Measurements from ENCODE around the gene TMEM229B. TPM values are rescaled to one million over a fixed set of nuclear protein-coding genes. Genes with fewer than 3 reads are reported as not detected.

TMEM229B gene
- total RNA-seq, 1 donor from 2014 or later: 1.3 TPM

GRCh38 chr14:67464879-67465278 is 23.6 kb downstream of the TMEM229B start:
- Histone ChIP-seq H3K4me3 (ENCODE audit: insufficient read depth, low read depth, low read length) (no peak overlapping the region), H3K79me2 (ENCODE audit: insufficient read depth, low read length) (no peaks in the 10 kb centered on the region), H3K4me2 (ENCODE audit: low read length) (no peak overlapping the region), H3K9ac (ENCODE audit: low read length) (no peak overlapping the region), H3K27ac (ENCODE audit: low read depth, low read length) (no peak overlapping the region), H3K36me3 (ENCODE audit: insufficient read depth, low read length) (no peaks in the 10 kb centered on the region), H3K4me1 (ENCODE audit: insufficient read depth, low read length) (no peaks in the 10 kb centered on the region), H4K20me1 (ENCODE audit: insufficient read depth, low read length) (no peaks in the 10 kb centered on the region), H3K9me3 (ENCODE audit: insufficient read depth, low read depth, low read length) (no peaks in the 10 kb centered on the region), H3K27me3 (ENCODE audit: insufficient read depth, low read length) (peaks cover 10% of the 10 kb centered on the region), H2AFZ (ENCODE audit: low read depth, low read length) (no peak overlapping the region)
- Mint-ChIP-seq H3K27me3 (ENCODE audit: low read depth, unreplicated experiment) (peaks cover 15% of the 10 kb centered on the region), H3K4me1 (ENCODE audit: low read depth, unreplicated experiment) (peaks cover 6% of the 10 kb centered on the region), H3K9me3 (ENCODE audit: unreplicated experiment) (no peaks in the 10 kb centered on the region), H3K27ac (ENCODE audit: unreplicated experiment) (no peak overlapping the region), H3K4me3 (ENCODE audit: unreplicated experiment) (no peak overlapping the region), H3K36me3 (ENCODE audit: low read depth, unreplicated experiment) (no peaks in the 10 kb centered on the region)
- FAIRE-seq: no peak
- DNase-seq (ENCODE audit: low read depth): no peak
- TF ChIP-seq CTCF (IDR thresholded peaks at IDR 0.05; ENCODE audit: insufficient read depth, low read depth, low read length) (no peak), EZH2 (IDR thresholded peaks at IDR 0.05; ENCODE audit: insufficient read depth, low read length) (no peak)

GRCh38 chr14:67464377-67464776 is 24.1 kb downstream of the TMEM229B start:
- H3K9me3 ChIP-seq (ENCODE audit: insufficient read depth, low read depth, low read length): no peaks in the 10 kb centered on the region
- TF ChIP-seq CTCF (IDR thresholded peaks at IDR 0.05; ENCODE audit: insufficient read depth, low read depth, low read length) (no peak), EZH2 (IDR thresholded peaks at IDR 0.05; ENCODE audit: insufficient read depth, low read length) (no peak)
- H3K9ac ChIP-seq (ENCODE audit: low read length): no peak overlapping the region
- H3K4me2 ChIP-seq (ENCODE audit: low read length): no peak overlapping the region
- no peak overlapping the region for H3K27ac ChIP-seq (ENCODE audit: low read depth, low read length)
- H3K36me3 ChIP-seq (ENCODE audit: insufficient read depth, low read length): no peaks in the 10 kb centered on the region
- no peak for DNase-seq (ENCODE audit: low read depth)
- FAIRE-seq: no peak
- no peaks in the 10 kb centered on the region for H3K79me2 ChIP-seq (ENCODE audit: insufficient read depth, low read length)
- Mint-ChIP-seq H3K9me3 (ENCODE audit: unreplicated experiment) (no peaks in the 10 kb centered on the region), H3K27me3 (ENCODE audit: low read depth, unreplicated experiment) (peaks cover 18% of the 10 kb centered on the region), H3K36me3 (ENCODE audit: low read depth, unreplicated experiment) (no peaks in the 10 kb centered on the region), H3K4me3 (ENCODE audit: unreplicated experiment) (no peak overlapping the region), H3K27ac (ENCODE audit: unreplicated experiment) (no peak overlapping the region), H3K4me1 (ENCODE audit: low read depth, unreplicated experiment) (peaks cover 6% of the 10 kb centered on the region)
- no peaks in the 10 kb centered on the region for H4K20me1 ChIP-seq (ENCODE audit: insufficient read depth, low read length)
- H2AFZ ChIP-seq (ENCODE audit: low read depth, low read length): no peak overlapping the region
- H3K4me3 ChIP-seq (ENCODE audit: insufficient read depth, low read depth, low read length): no peak overlapping the region
- H3K27me3 ChIP-seq (ENCODE audit: insufficient read depth, low read length): peaks cover 14% of the 10 kb centered on the region
- H3K4me1 ChIP-seq (ENCODE audit: insufficient read depth, low read length): no peaks in the 10 kb centered on the region

DNA sequence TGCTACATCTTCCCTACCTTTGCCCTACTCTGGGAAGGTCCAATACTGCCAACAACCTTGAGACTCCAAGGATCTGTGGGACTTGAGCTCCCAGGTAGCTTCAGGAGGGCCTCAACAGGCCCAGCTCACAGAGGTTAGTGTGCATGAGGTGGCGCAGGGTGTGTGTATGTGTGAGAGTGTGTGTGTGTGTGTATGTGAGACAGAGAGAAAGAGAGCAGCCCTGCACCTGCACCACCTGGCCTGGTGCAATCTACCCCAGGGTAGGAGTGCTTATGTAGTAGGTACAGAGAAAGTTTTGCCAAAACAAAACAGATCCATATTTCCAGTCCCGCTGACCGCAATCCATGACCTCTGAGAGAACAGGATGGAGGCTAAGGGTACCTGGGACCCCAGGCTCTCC is 24.6 kb downstream of the TMEM229B start:
- Mint-ChIP-seq H3K27ac (ENCODE audit: unreplicated experiment) (no peak overlapping the region), H3K4me1 (ENCODE audit: low read depth, unreplicated experiment) (peaks cover 6% of the 10 kb centered on the region), H3K36me3 (ENCODE audit: low read depth, unreplicated experiment) (no peaks in the 10 kb centered on the region), H3K27me3 (ENCODE audit: low read depth, unreplicated experiment) (peaks cover 18% of the 10 kb centered on the region), H3K4me3 (ENCODE audit: unreplicated experiment) (no peak overlapping the region), H3K9me3 (ENCODE audit: unreplicated experiment) (no peaks in the 10 kb centered on the region)
- Histone ChIP-seq H2AFZ (ENCODE audit: low read depth, low read length) (no peak overlapping the region), H3K36me3 (ENCODE audit: insufficient read depth, low read length) (no peaks in the 10 kb centered on the region), H3K4me2 (ENCODE audit: low read length) (no peak overlapping the region), H3K9me3 (ENCODE audit: insufficient read depth, low read depth, low read length) (no peaks in the 10 kb centered on the region), H3K79me2 (ENCODE audit: insufficient read depth, low read length) (no peaks in the 10 kb centered on the region), H3K27me3 (ENCODE audit: insufficient read depth, low read length) (peaks cover 16% of the 10 kb centered on the region), H3K4me3 (ENCODE audit: insufficient read depth, low read depth, low read length) (no peak overlapping the region), H3K9ac (ENCODE audit: low read length) (no peak overlapping the region), H3K4me1 (ENCODE audit: insufficient read depth, low read length) (no peaks in the 10 kb centered on the region), H4K20me1 (ENCODE audit: insufficient read depth, low read length) (no peaks in the 10 kb centered on the region), H3K27ac (ENCODE audit: low read depth, low read length) (no peak overlapping the region)
- DNase-seq (ENCODE audit: low read depth) (no peak), FAIRE-seq (no peak)
- TF ChIP-seq EZH2 (IDR thresholded peaks at IDR 0.05; ENCODE audit: insufficient read depth, low read length): no peak
- TF ChIP-seq CTCF (IDR thresholded peaks at IDR 0.05; ENCODE audit: insufficient read depth, low read depth, low read length): no peak
